HepG2 (cell line): ENCODE measurements around the gene MYO7B. TPM values are rescaled to one million over a fixed set of nuclear protein-coding genes. Genes with fewer than 3 reads are reported as not detected.

Source experiments
- CCDC6 ChIP-seq: sonication (generic); formaldehyde crosslinking; IDR thresholded peaks from 2 replicates; pipeline ENCODE4 v1.8.1; 2022; ENCODE audit warnings: mild to moderate bottlenecking, missing genetic modification reagents, moderate library complexity
- CREBL2 ChIP-seq: sonication (generic); formaldehyde crosslinking; IDR thresholded peaks from 2 replicates; pipeline ENCODE4 v1.8.1; 2023; ENCODE audit warnings: missing genetic modification reagents, mild to moderate bottlenecking, borderline replicate concordance
- DMAP1 ChIP-seq: IDR thresholded peaks from 2 replicates; pipeline ENCODE4 v1.6.1; 2016
- GATAD2A ChIP-seq: IDR thresholded peaks from 2 replicates; pipeline ENCODE4 v1.6.1; 2016
- GPBP1L1 ChIP-seq: sonication (generic); formaldehyde crosslinking; IDR thresholded peaks from 2 replicates; pipeline ENCODE4 v1.5.0; 2020; ENCODE audit warnings: mild to moderate bottlenecking, missing genetic modification reagents
- HHEX ChIP-seq: IDR thresholded peaks from 2 replicates; pipeline ENCODE4 v1.6.1; 2016; ENCODE audit warnings: control low read depth
- KDM5A ChIP-seq: fragments of 200-600 bp; sonication (generic); IDR thresholded peaks from 2 replicates; pipeline ENCODE4 v1.7.0; 2018; ENCODE audit warnings: antibody characterized with exemption, mild to moderate bottlenecking, low read length, borderline replicate concordance
- KLF11 ChIP-seq: IDR thresholded peaks from 2 replicates; pipeline ENCODE4 v1.6.1; 2016; ENCODE audit warnings: missing compliant biosample characterization
- KLF15 ChIP-seq: sonication (generic); formaldehyde crosslinking; IDR thresholded peaks from 2 replicates; pipeline ENCODE4 v1.8.1; 2023; ENCODE audit warnings: borderline replicate concordance, mild to moderate bottlenecking, inconsistent platforms, missing genetic modification reagents, mixed read lengths
- NCOA5 ChIP-seq: sonication (generic); formaldehyde crosslinking; IDR thresholded peaks from 2 replicates; pipeline ENCODE4 v1.4.0; 2020; ENCODE audit warnings: missing genetic modification reagents
- NFIB ChIP-seq: sonication (generic); formaldehyde crosslinking; IDR thresholded peaks from 2 replicates; pipeline ENCODE4 v1.9.0; 2021; ENCODE audit warnings: missing genetic modification reagents, mild to moderate bottlenecking, borderline replicate concordance
- NFKB2 ChIP-seq: sonication (generic); formaldehyde crosslinking; IDR thresholded peaks from 2 replicates; pipeline ENCODE4 v1.4.0; 2020; ENCODE audit warnings: missing genetic modification reagents, borderline replicate concordance
- SMAD9 ChIP-seq: sonication (generic); formaldehyde crosslinking; IDR thresholded peaks from 2 replicates; pipeline ENCODE4 v1.5.1; 2020; ENCODE audit warnings: mild to moderate bottlenecking, missing genetic modification reagents
- SP5 ChIP-seq: IDR thresholded peaks from 2 replicates; pipeline ENCODE4 v1.6.1; 2016; ENCODE audit warnings: low read depth, borderline replicate concordance
- TBX3 ChIP-seq: fragments of 450-650 bp; IDR thresholded peaks from 2 replicates; pipeline ENCODE4 v1.6.1; 2017; ENCODE audit warnings: antibody characterized with exemption, mild to moderate bottlenecking, inconsistent platforms, borderline replicate concordance
- XBP1 ChIP-seq: sonication (generic); formaldehyde crosslinking; IDR thresholded peaks from 2 replicates; pipeline ENCODE4 v1.5.0; 2020; ENCODE audit warnings: missing genetic modification reagents
- ZBTB1 ChIP-seq: sonication (generic); formaldehyde crosslinking; IDR thresholded peaks from 2 replicates; pipeline ENCODE4 v1.4.0; 2020; ENCODE audit warnings: missing genetic modification reagents, borderline replicate concordance
- ZBTB46 ChIP-seq: sonication (generic); formaldehyde crosslinking; IDR thresholded peaks from 2 replicates; pipeline ENCODE4 v1.4.0; 2020; ENCODE audit warnings: mild to moderate bottlenecking, missing genetic modification reagents, borderline replicate concordance
- ZEB1 ChIP-seq: IDR thresholded peaks from 2 replicates; pipeline ENCODE4 v1.6.1; 2012; ENCODE audit warnings: mild to moderate bottlenecking, low read depth, inconsistent platforms; ENCODE audit not compliant: insufficient replicate concordance
- ZMAT5 ChIP-seq: sonication (generic); formaldehyde crosslinking; IDR thresholded peaks from 2 replicates; pipeline ENCODE4 v1.5.0; 2020; ENCODE audit warnings: mild to moderate bottlenecking, low read depth, missing genetic modification reagents, borderline replicate concordance
- ZNF12 ChIP-seq: sonication (generic); formaldehyde crosslinking; IDR thresholded peaks from 2 replicates; pipeline ENCODE4 v1.5.0; 2020; ENCODE audit warnings: missing genetic modification reagents
- ZNF143 ChIP-seq: sonication (generic); formaldehyde crosslinking; IDR thresholded peaks from 2 replicates; pipeline ENCODE4 v1.4.0; 2020; ENCODE audit warnings: missing genetic modification reagents
- ZNF205 ChIP-seq: IDR thresholded peaks from 2 replicates; pipeline ENCODE4 v1.6.1; 2018; ENCODE audit warnings: missing biosample characterization, missing genetic modification reagents
- ZNF460 ChIP-seq: sonication (generic); formaldehyde crosslinking; IDR thresholded peaks from 2 replicates; pipeline ENCODE4 v1.5.1; 2020; ENCODE audit warnings: missing genetic modification reagents, mild to moderate bottlenecking, borderline replicate concordance
- ZNF597 ChIP-seq: sonication (generic); formaldehyde crosslinking; IDR thresholded peaks from 2 replicates; pipeline ENCODE4 v1.5.0; 2020; ENCODE audit warnings: missing genetic modification reagents
- ZNF619 ChIP-seq: sonication (generic); formaldehyde crosslinking; IDR thresholded peaks from 2 replicates; pipeline ENCODE4 v1.4.0; 2020; ENCODE audit warnings: mild to moderate bottlenecking, missing genetic modification reagents
- ZNF644 ChIP-seq: IDR thresholded peaks from 2 replicates; pipeline ENCODE4 v1.6.1; 2016; ENCODE audit warnings: low read depth
- ZNF773 ChIP-seq: sonication (generic); formaldehyde crosslinking; IDR thresholded peaks from 2 replicates; pipeline ENCODE4 v1.4.0; 2020; ENCODE audit warnings: missing genetic modification reagents, borderline replicate concordance
- ZNF777 ChIP-seq: sonication (generic); formaldehyde crosslinking; IDR thresholded peaks from 2 replicates; pipeline ENCODE4 v1.4.0; 2020; ENCODE audit warnings: missing genetic modification reagents
- polyA plus RNA-seq, 8 experiments: library from polyadenylated mRNA; depleted of rRNA in 3 of 8; stranded (reverse) in 7 of 8; unstranded in 1 of 8; fragments of >200 nt; fragmentation: Illumina TruSeq in 4 of 8; extraction: Trizol in 4 of 8; gene quantifications; 2 replicates each; pipeline versions ENCODE4 v1.2.1 to v1.2.3, GENCODE V29; 2011 to 2016; ENCODE audit warnings: low read depth in 4 of 8, missing spikeins in 1 of 8, mixed read lengths in 1 of 8; ENCODE audit not compliant: insufficient read depth in 1 of 8
- total RNA-seq, 5 experiments: library from RNA; depleted of rRNA; stranded (reverse); fragments of >200 nt; fragmentation: Illumina TruSeq; extraction: Trizol; gene quantifications; 2 replicates each; pipeline ENCODE4 v1.2.3, GENCODE V29; 2016; ENCODE audit warnings: low read depth in 1 of 5

Gene MYO7B
- total and polyA plus RNA-seq, 2 of the 13 experiments (the other 11 are each of a cell fraction or from before 2014, with no cell fraction given), result not detected

- TF ChIP-seq ZNF597 (CRISPR knock-in tag) (no peak), ZNF205 (CRISPR knock-in tag) (0 out of 2 replicates have a peak, but pooled peaks have one; percentile 52), ZBTB1 (CRISPR knock-in tag) (no peak), CREBL2 (CRISPR knock-in tag) (no peak), XBP1 (CRISPR knock-in tag) (no peak), NFKB2 (peak; percentile 39; the same call in 1 of the 2 replicates), TBX3 (no peak), ZBTB46 (CRISPR knock-in tag) (no peak), ZNF12 (no peak; the same call in 1 of the 2 replicates), ZNF460 (no peak), KDM5A (no peak), GATAD2A (CRISPR knock-in tag) (peak; percentile 67), ZNF773 (CRISPR knock-in tag) (no peak), SMAD9 (CRISPR knock-in tag) (no peak), ZMAT5 (no peak), ZNF619 (CRISPR knock-in tag) (0 out of 2 replicates have a peak, but pooled peaks have one; percentile 46), ZNF644 (CRISPR knock-in tag) (peak; percentile 14; the same call in 1 of the 2 replicates), CCDC6 (CRISPR knock-in tag) (no peak; the same call in 1 of the 2 replicates), SP5 (no peak), NFIB (CRISPR knock-in tag) (no peak), KLF11 (CRISPR knock-in tag) (no peak), ZNF777 (0 out of 2 replicates have a peak, but pooled peaks have one; percentile 16), DMAP1 (CRISPR knock-in tag) (no peak), KLF15 (CRISPR knock-in tag) (no peak), ZNF143 (CRISPR knock-in tag) (no peak), HHEX (no peak), NCOA5 (CRISPR knock-in tag) (no peak), GPBP1L1 (CRISPR knock-in tag) (no peak), ZEB1 (no peak)
Observed at GRCh38 chr2:127591221-127591923, 55.9 kb downstream of the MYO7B start (continued).
